NCI-H2171 (cell line): ENCODE measurements around the gene PRUNE2.
"Not testable (repeated sequence)": the region's sequence is repeated elsewhere in the genome, so short reads cannot be mapped to it uniquely, and the experiment has no call there.

Experiments
- DNase-seq: peaks from one replicate; lab custom pipeline; 2025; lab: John Stamatoyannopoulos, UW

PRUNE2 gene

DNA sequence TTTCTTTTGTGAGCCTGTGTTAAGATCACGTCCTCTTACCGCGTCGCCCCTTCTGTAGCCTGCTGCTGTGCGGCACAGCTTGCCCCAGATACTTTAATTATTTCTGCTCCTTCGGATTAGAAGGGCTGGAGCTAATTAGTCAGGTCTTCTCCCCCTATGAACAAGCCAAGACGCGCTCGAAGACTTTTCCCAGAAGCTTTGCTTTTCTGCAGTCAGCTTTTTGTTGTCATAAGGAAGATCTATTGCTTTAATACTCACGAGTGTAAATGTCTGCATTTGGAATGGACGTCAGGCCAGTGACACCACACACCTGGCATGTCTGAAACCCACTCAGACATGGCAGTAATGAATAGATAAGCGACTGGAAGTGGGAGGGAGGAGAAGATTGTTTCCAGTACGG lies 37.0 kb downstream of the PRUNE2 start:
- DNase-seq = no peak

DNA sequence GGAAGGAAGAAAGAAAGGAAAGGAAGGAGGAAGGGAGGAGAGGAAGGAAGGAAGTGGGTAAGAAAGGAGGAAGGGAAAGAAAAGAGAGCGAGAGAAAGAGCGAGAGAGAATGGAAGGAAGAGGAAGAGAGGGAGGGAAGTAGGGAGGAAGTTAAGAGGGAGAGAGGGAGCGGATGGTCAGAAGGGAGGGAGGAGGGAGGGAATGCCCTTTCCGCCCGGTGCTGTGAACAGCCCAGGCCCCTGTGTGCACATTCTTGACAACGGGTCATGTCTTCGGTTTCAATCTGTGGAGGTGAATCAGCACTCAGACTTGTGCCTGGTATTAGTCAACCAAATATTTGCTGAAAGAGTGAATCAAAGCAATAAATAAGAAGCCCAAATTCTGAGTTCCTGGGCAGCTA lies 39.2 kb downstream of the PRUNE2 start:
- no peak for DNase-seq

GRCh38 chr9:76863832-76864231 lies 42.1 kb downstream of the PRUNE2 start:
- no peak for DNase-seq

GRCh38 chr9:76859860-76860259 lies 46.1 kb downstream of the PRUNE2 start:
- no peak for DNase-seq

DNA sequence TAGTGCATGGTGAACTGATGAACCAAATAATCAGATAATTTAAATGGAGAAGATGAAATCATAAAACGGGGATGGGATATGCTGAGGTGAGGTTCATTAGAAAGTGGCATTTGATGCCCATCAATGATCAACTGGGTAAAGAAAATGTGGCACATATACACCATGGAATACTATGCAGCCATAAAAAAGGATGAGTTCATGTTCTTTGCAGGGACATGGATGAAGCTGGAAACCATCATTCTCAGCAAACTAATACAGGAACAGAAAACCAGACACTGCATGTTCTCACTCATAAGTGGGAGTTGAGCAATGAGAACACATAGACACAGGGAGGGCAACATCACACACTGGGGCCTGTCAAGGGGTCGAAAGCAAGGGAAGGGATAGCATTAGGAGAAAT lies 47.7 kb downstream of the PRUNE2 start:
- not testable (repeated sequence) for DNase-seq

- no peak for DNase-seq
Observed at GRCh38 chr9:76856016-76856415, 49.9 kb downstream of the PRUNE2 start.

GRCh38 chr9:76855015-76855414 lies 50.9 kb downstream of the PRUNE2 start:
- no peak for DNase-seq

DNA sequence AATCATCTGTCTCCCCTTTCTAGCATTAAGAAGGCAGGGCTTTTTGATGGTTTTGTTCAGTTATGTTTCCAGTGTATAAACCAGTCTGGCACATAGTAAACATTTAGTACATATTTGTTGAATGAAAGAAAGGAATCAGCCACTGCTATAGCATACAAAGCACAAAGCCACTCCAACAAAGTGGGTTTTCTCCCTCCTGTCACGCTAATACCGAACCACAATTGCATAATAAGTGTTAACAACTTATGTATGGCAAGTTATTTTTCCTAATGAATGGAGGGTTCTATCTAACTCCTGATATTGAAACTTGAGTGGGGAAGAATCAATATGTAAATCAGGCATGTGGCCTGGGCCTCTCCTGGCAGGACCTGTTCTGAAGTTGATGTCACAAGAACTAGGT lies 53.9 kb downstream of the PRUNE2 start:
- DNase-seq = no peak

DNA sequence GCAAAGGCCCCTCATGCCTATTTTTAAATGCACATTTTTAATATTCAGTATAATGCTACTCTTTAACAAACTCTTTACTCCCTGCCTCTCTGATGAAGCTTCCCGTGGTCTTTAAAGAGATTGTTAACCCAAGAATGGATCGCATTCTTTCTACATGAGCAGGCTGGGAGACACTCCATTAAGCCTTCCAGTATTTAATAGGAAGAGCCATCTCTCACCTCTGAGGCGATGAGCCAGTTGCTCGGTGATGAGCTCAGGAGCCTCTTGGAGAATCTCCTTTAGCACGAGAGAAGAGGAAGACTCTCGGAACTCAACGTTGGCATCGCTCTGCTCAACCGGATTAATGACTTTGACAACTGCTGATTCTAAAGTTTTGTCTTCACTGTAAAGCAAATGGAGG lies 59.6 kb downstream of the PRUNE2 start:
- no peak for DNase-seq

DNA sequence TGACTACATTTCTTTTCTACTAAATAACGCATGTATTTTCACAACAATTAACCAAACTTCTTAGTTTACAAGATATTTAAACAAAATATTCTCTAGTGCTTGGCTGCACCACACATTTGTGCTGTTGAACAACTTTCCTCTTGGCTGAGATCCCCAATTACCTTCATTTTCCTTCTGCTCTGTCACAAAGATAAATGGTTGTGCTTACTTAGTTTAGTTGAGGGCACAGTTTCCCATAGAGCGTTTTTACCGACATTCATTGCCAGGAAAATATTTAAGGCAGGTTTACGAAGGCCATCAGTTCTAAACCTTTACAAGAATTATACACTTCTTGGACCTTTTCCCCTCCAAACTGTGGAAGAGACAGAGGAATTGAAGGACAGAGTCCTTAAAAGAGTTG lies 60.7 kb downstream of the PRUNE2 start:
- no peak for DNase-seq

DNA sequence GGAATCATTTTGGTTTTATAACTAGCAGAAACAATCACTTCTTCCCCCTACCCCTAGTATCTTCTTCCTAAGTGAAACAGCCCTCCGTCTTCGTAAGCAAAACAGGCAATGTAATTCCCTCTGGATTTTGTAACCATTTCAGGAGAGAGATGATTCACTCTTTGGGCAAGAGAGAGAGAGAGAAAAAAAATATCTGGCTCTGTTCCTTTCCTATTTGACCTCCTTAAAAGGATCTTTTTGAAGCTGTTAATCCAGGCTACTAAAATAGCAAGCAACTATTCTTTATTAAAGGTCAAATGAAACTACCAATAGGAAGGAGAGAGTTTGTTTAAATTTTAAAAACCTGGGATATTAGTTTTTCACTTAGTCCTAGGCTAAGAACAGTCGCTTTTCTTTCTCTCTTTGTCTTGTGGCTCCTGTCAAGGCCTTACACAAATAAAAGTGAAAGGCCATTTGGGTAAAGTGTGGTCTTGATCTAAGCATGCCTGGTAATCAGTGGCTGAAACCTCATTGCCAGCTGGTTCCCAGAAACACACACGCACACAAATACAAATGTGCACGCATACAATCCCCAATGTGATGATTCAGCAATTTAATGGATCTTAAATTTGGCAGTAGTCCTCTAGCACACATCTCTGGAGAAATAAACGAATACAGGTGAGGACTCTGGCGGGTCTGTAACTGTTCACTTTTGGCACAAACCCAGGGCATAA lies 70.2 kb downstream of the PRUNE2 start:
- DNase-seq = no peak

DNA sequence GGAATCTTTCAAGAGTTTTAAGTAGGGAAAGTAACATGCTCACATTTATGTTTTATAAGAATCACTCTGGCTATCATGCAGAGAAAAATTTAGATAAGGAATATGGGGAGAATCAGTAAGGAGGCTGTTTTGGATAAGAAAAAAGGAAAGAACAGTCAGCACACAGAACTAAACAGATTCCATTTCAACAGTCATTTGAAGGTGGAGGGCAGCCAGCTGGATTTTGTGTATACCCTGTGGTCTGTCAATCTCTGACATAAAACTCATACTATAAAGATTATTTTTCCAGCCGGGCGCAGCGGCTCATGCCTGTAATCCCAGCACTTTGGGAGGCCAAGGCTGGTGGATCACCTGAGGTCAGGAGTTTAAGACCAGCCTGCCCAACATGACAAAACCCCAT lies 77.5 kb downstream of the PRUNE2 start:
- DNase-seq = no peak

DNA sequence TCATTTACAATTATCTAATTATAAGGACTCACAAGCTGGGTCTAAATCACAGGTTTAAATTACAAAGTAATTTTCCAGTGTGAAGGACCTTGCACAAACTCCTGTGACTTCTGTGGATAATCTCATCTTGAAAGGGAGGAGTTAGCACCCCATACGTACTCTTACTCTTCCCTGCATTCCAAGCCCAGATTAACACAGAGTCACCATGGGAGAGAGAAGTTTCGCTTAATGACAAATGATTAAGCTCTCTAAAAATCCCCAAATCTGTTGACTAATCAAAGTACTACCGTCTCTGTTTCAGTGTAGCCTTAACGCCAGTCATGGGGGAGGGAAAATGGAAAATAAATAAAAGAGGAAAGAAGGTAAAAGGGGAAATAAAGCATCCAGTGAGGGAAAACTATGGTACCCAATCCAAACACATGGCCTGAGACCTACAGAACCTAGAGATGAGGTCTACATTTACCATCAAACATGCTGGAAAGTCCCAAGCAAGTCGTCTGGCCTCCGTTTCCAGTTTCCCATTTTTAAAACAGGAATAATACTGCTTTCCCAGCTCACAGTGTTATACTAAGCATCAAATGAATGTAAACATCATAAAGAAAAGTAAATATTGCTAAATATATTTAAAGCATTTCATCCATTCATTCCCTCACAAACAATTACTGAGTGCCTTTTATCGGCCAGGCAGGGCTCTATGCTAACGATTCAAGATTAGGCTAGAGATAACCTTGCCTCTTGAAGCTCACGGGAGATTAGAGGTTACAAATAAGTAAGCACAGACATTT lies 78.4 kb downstream of the PRUNE2 start:
- DNase-seq = no peak

DNA sequence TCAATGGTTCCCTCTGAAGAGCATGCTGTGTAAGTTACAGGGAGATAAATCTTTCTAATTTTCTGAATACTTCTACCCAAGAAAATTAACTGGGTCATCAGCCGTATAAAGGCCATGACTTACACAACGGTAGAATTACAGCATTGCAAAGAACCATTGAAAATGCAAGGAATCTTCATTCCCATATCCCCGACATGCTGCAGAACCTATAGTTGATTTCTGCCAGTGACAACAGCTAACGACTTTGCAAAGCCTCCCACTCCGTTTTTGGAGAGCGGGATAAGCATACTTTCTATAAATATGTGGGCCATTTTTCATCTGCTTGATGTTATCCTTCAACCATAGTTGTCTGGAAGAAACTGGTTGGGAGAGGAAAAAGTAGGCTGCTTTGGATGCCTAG lies 85.5 kb downstream of the PRUNE2 start:
- no peak for DNase-seq

DNA sequence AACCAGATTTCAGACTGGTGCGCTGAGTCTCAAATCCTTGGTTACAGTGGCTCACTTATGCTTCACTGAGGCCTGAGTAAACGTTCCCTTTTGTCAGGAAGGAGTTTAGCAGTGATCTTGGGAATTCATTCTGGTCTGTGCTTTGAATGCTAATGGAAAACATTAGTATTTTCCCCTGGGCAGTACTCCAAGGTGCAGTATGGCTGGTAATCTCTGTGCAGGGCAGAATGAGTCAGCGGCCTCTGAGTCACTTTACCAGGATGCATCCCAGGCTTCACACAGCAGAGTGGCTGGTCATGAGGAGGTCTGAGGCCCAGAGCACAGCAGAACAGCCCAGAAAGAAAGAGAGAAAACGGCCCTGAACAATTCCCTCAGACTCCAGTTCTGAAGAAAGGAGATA lies 87.6 kb downstream of the PRUNE2 start:
- DNase-seq = no peak

GRCh38 chr9:76817489-76817888 lies 88.4 kb downstream of the PRUNE2 start:
- no peak for DNase-seq

DNA sequence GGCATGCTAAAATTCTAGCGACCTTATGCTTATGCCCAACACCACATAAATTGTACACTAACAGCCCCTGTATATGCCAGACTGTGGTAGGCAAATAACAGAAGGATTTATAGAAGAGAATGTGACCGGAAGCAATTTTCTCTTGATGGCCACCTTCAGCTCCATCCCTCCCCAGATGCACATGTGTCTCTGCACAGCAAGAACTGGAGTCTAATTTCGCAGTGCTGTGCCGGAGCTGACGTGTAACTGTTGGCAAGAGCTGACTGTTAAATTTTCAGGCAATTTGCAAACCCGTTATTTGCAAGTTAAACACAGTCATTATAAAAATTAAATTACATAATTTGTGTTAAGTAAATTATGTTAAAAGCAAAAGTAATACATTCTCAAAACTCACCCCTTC lies 93.3 kb downstream of the PRUNE2 start:
- DNase-seq = no peak

- peak; percentile 15 for DNase-seq
Observed at GRCh38 chr9:76810377-76810957, 95.4 kb downstream of the PRUNE2 start.

GRCh38 chr9:76808636-76809035 lies 97.3 kb downstream of the PRUNE2 start:
- DNase-seq = no peak

DNA sequence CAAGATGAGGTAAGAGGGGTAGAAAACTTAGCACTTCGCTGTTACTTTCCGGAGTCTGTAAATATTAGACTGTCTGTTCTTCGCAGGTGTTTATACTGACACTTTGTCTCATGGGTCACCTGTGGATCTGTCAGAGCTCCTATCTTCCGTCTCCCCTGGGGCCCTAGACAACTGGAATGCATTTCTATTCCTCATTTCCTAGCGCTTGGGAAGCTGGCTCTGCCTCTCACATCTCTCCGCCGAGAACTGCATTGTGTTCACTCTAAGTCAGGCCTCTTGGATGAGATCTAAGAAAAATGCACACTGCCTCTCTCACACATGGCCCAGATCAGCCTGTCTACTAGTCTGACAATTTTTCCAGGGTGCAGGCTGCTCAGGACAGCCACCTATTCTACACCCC lies 102.2 kb downstream of the PRUNE2 start:
- no peak for DNase-seq

DNA sequence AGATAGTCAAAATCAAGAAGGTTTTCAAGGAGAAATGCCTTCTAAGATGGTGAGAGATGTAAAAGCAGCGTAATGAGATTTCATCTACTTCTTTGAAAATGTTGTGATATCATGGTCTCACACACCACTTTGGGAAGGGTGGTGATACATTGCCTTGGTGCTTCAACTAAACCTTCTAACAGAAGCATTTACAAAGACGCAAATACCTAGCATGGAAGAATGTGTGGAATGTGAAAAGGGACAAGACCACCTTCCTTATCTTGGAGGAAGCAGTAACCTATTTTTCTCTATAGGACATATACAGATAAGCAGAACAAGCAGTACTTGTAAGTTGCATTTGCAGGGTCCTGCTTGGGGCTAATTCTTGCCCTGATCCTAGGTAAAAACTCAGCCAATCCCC lies 102.8 kb downstream of the PRUNE2 start:
- DNase-seq = no peak

- DNase-seq = no peak
Observed at GRCh38 chr9:76800901-76801300, 105.0 kb downstream of the PRUNE2 start.

DNA sequence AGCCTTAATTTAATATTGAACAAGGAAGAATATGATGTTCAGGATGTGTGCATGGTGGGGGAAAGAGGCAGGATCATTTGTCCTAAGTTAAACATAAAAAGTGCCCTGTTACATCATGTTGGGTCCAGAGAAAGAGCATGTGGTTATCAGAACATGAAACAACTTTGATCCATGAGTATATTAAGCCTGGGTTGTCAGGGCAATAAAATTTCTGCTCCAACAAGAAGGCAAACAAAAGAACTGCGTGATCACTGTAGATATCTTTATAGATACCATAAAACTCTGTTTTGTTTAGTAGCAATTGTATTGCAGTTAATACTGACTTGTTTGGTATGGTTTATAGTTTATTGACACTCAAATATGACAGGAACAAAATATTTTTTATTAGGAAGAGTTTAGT lies 106.4 kb downstream of the PRUNE2 start:
- no peak for DNase-seq
